Testis (tissue), 3 donors: Measurements from ENCODE around the gene SMARCB1. TPM values are rescaled to one million over a fixed set of nuclear protein-coding genes. Genes with fewer than 3 reads are reported as not detected.

ENCODE experiments used
- DNase-seq: peaks from one replicate; pipeline ENCODE4 v3.0.0-alpha.2; 2019
- H3K27ac ChIP-seq, 2 donors: fragments of 200-600 bp; sonication (generic); one replicate each; pipeline ENCODE4 v1.5.1; 2019
- H3K27me3 ChIP-seq: fragments of 200-600 bp; sonication (generic); one replicate; pipeline ENCODE4 v1.5.1; 2019
- H3K36me3 ChIP-seq: fragments of 200-600 bp; sonication (generic); one replicate; pipeline ENCODE4 v1.5.1; 2017; ENCODE audit warnings: low read depth; ENCODE audit errors: missing control alignments
- H3K4me1 ChIP-seq: fragments of 200-600 bp; sonication (generic); one replicate; pipeline ENCODE4 v1.5.1; 2019
- H3K4me3 ChIP-seq, 2 donors: fragments of 200-600 bp; sonication (generic); one replicate each; pipeline ENCODE4 v1.5.1; 2017 to 2019
- H3K9me3 ChIP-seq: fragments of 200-600 bp; sonication (generic); one replicate; pipeline ENCODE4 v1.5.1; 2017
- CTCF ChIP-seq, 3 experiments: fragments of 450-650 bp in 2 of 3; fragments of 200-600 bp in 1 of 3; sonication (generic) in 1 of 3; IDR thresholded peaks; one replicate each; pipeline ENCODE4 v1.5.1; 2016 to 2019; ENCODE audit warnings: antibody characterized with exemption in 3 of 3, mild to moderate bottlenecking in 2 of 3, moderate library complexity in 1 of 3
- POLR2A ChIP-seq: fragments of 450-650 bp; IDR thresholded peaks from one replicate; pipeline ENCODE4 v1.6.1; 2017; ENCODE audit warnings: antibody characterized with exemption, mild to moderate bottlenecking, moderate library complexity
- WGBS, 2 donors: methylation state at CpG; one replicate each; pipeline ENCODE4 v1.1.5; 2018; 5-methylcytosine and 5-hydroxymethylcytosine counted together
- intact Hi-C: fragments of 100-400 bp; cut with DNase I; formaldehyde crosslinking; loops from one replicate; pipeline ENCODE4 v1.15.1; 2023; ENCODE audit warnings: low total_unique reads
- polyA plus RNA-seq: library from polyadenylated mRNA; stranded (reverse); fragments of 350-450 nt; fragmentation: Illumina TruSeq; extraction: RNeasy Lipid Tissue Mini Kit (QIAGEN cat#74804); gene quantifications from one replicate; pipeline ENCODE4 v1.2.3, GENCODE V29; 2014; ENCODE audit warnings: low read depth, low replicate concordance; ENCODE audit not compliant: insufficient read depth
- total RNA-seq, 2 donors: library from RNA; depleted of rRNA; stranded (reverse); fragments of >200 nt; gene quantifications; one replicate each; pipeline ENCODE4 v1.2.3, GENCODE V29; 2016

SMARCB1 gene
- total and polyA plus RNA-seq, 3 donors from 2014 or later, result 158 to 165 (median 160) TPM

- no peaks in the 10 kb centered on the region for H3K9me3 ChIP-seq
- no peaks in the 10 kb centered on the region for H3K27me3 ChIP-seq
- DNase-seq, result peak; percentile 52
- no peak overlapping the region for H3K27ac ChIP-seq
- H3K4me3 ChIP-seq, result no peak overlapping the region
- no peaks in the 10 kb centered on the region for H3K36me3 ChIP-seq
- WGBS, 2 donors, result 45 to 59% methylated on average over 11 of the region's 11 CpGs
- TF ChIP-seq CTCF (IDR thresholded peaks at IDR 0.05) (no peak), POLR2A (no peak)
- intact Hi-C loops, result no loop called here
- peaks cover 50% of the 10 kb centered on the region for H3K4me1 ChIP-seq
These were observed 4.3 kb downstream of the SMARCB1 start for GRCh38 chr22:23790819-23791737.

DNA sequence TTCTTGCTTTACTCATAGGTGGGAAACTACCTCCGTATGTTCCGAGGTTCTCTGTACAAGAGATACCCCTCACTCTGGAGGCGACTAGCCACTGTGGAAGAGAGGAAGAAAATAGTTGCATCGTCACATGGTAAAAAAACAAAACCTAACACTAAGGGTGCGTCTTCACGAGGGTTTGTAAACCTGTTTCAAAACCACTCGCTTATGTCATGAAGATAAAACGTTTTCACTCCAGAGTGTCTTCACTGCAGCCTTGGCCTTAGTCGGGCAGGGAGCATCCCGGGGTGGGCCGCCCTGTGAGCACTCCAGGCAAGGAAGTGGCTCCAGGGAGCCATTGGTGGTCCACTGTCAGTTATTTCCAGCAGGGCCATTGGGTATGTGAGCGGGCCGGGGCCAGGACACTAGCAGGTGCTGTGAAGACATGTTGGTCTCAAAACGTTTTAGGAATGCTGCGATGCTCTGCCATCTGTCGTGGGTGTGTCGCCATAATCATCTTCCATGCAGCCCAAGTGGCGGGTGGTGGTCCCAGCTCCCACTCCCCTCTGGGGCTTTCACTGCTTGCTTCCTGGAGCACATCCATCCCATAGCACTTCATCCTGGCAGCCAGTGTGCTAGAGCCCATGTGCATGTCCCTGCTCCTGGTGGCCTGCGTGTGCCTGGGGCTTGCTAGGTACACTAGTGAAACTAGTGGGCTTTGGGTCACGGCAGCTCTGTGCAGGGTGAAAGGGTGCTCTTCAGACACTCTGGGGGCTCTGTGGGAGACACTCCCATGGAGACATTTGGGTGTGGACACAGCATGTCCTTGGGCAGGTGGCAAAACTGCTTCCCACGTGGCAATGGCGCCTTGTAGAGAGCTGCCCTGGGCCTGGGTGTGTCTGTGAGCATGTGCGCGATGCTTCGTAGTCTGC lies 5.2 kb downstream of the SMARCB1 start:
- WGBS, 2 donors, result 73 to 75% methylated on average over 18 to 25 of the region's 25 CpGs
- Histone ChIP-seq H3K4me3 (no peak overlapping the region), H3K36me3 (no peaks in the 10 kb centered on the region), H3K27ac (no peak overlapping the region), H3K9me3 (no peaks in the 10 kb centered on the region), H3K4me1 (peaks cover 45% of the 10 kb centered on the region), H3K27me3 (no peaks in the 10 kb centered on the region)
- intact Hi-C loops, result no loop called here
- no peak for TF ChIP-seq CTCF (IDR thresholded peaks at IDR 0.05)
- TF ChIP-seq POLR2A, result no peak
- DNase-seq, result no peak

DNA sequence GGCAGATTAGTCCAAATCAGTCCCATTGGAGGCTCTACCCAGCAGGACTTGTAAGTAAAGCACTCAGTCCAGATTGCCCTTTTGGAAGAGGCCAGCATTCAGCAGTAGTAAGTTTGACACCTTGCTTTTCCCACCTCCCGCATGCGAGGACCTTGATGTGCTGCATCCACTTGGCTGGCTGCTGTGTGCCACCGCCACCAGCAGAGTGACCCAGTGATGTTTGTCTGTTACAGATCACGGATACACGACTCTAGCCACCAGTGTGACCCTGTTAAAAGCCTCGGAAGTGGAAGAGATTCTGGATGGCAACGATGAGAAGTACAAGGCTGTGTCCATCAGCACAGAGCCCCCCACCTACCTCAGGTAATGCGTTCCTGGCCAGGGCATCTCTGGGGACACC lies 6.6 kb downstream of the SMARCB1 start:
- no peak overlapping the region for H3K4me3 ChIP-seq
- no peak for DNase-seq
- WGBS, 2 donors, result 88 to 98% methylated on average over 8 of the region's 8 CpGs

DNA sequence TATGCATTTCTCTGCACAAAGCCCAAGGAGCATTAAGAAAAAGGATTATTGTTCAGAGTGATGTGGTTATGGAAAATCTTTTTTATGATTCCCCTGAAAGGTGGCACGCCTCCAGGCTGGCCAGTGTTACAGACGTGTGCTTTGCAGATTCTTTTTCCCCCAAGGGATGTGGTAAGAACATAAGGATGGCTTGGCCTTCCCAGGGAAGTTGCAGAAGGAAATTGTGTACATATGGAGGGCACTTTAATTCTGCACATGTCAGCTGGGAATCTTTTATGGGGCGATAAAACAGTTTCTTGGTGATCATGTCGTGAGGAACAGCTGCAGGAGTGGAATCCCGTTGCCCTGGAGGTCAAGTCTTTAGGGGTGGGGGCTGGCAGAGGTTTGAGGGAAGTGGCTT lies 9.7 kb downstream of the SMARCB1 start:
- Histone ChIP-seq H3K4me3 (no peak overlapping the region), H3K36me3 (no peaks in the 10 kb centered on the region), H3K27ac (no peak overlapping the region), H3K27me3 (no peaks in the 10 kb centered on the region), H3K4me1 (peaks cover 7% of the 10 kb centered on the region), H3K9me3 (no peaks in the 10 kb centered on the region)
- intact Hi-C loops, result no loop called here
- no peak for TF ChIP-seq POLR2A
- DNase-seq, result no peak
- WGBS, 2 donors, result 62 to 64% methylated on average over 5 of the region's 5 CpGs

More for the DNA sequence above, 6.6 kb downstream of the SMARCB1 start:
- intact Hi-C loops, result no loop called here
- no peaks in the 10 kb centered on the region for H3K27me3 ChIP-seq
- no peak overlapping the region for H3K27ac ChIP-seq
- no peaks in the 10 kb centered on the region for H3K36me3 ChIP-seq
- no peak for TF ChIP-seq POLR2A
- TF ChIP-seq CTCF (IDR thresholded peaks at IDR 0.05), result no peak
- peaks cover 36% of the 10 kb centered on the region for H3K4me1 ChIP-seq
- H3K9me3 ChIP-seq, result no peaks in the 10 kb centered on the region
